ENCODE results near the gene LYRM4. TPM values are rescaled to one million over a fixed set of nuclear protein-coding genes. Genes with fewer than 3 reads are reported as not detected.
"Not testable (repeated sequence)": the region's sequence is repeated elsewhere in the genome, so short reads cannot be mapped to it uniquely, and the experiment has no call there.

Gene LYRM4
- polyA plus RNA-seq, 1 donor (not counting 4 experiments of a cell fraction or from before 2014, with no cell fraction given): 41.1 TPM

DNA sequence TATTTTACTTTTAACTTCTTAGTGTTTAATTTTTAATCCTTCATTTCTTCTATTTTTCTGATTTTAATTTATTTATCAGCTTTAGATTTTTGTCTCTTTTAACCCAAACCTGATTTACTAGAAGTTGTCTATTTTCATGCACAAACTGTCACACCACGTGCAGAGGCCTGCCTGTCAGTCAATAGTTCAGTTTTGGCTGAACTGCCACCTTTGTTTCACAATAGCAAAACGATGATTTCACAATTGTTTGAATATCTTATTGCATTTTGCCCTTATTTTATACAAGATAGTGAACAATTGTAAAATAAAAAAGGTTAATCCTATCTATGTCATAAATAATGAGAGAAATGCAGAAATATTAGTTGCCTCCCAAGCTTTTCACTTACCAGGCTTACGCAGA is 199.6 kb downstream of the LYRM4 start:
- Histone ChIP-seq H3K79me2 (ENCODE audit: control insufficient read depth, insufficient read depth, low read length) (no peaks in the 10 kb centered on the region), H4K20me1 (ENCODE audit: control insufficient read depth, extremely low read depth, insufficient read depth, low read length) (no peaks in the 10 kb centered on the region), H2AFZ (ENCODE audit: control insufficient read depth, low read length) (no peak overlapping the region), H3K27ac (ENCODE audit: control insufficient read depth, insufficient read depth, low read length) (no peak overlapping the region), H3K36me3 (ENCODE audit: control insufficient read depth in 2 of 2, extremely low read depth in 1 of 2, insufficient read depth in 2 of 2, low read length in 2 of 2) (no peaks in the 10 kb centered on the region), H3K27me3 (ENCODE audit: control insufficient read depth, extremely low read depth, insufficient read depth, low read length) (no peaks in the 10 kb centered on the region), H3K4me2 (ENCODE audit: control insufficient read depth, extremely low read depth, insufficient read depth, low read depth, low read length) (no peak overlapping the region), H3K4me3 (ENCODE audit: control insufficient read depth in 2 of 3, extremely low read depth in 1 of 3, insufficient read depth in 2 of 3, low read depth in 1 of 3, low read length in 3 of 3) (no peak overlapping the region), H3K9me1 (ENCODE audit: control insufficient read depth, extremely low read depth, insufficient read depth, low read length) (no peaks in the 10 kb centered on the region), H3K9ac (ENCODE audit: control insufficient read depth, extremely low read depth, insufficient read depth, low read length) (no peak overlapping the region), H3K4me1 (ENCODE audit: control insufficient read depth, extremely low read depth, insufficient read depth, low read length) (no peaks in the 10 kb centered on the region), H3K9me3 (ENCODE audit: control insufficient read depth, low read depth, low read length) (no peaks in the 10 kb centered on the region)
- DNase-seq (ENCODE audit: low read depth, low spot score) (no peak), FAIRE-seq (no peak)
- dilution Hi-C loops (cut with MboI; ENCODE audit: extremely low pct_ligation_motif_present, low sequenced_read_pairs): no loop called here
- no peak for TF ChIP-seq EZH2 (IDR thresholded peaks at IDR 0.05; ENCODE audit: low read length)
- TF ChIP-seq, protein P1, sequence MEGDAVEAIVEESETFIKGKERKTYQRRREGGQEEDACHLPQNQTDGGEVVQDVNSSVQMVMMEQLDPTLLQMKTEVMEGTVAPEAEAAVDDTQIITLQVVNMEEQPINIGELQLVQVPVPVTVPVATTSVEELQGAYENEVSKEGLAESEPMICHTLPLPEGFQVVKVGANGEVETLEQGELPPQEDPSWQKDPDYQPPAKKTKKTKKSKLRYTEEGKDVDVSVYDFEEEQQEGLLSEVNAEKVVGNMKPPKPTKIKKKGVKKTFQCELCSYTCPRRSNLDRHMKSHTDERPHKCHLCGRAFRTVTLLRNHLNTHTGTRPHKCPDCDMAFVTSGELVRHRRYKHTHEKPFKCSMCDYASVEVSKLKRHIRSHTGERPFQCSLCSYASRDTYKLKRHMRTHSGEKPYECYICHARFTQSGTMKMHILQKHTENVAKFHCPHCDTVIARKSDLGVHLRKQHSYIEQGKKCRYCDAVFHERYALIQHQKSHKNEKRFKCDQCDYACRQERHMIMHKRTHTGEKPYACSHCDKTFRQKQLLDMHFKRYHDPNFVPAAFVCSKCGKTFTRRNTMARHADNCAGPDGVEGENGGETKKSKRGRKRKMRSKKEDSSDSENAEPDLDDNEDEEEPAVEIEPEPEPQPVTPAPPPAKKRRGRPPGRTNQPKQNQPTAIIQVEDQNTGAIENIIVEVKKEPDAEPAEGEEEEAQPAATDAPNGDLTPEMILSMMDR (optimal IDR thresholded peaks at IDR 0.05 in 1 of 3, IDR thresholded peaks at IDR 0.05 in 1 of 3, conservative IDR thresholded peaks at IDR 0.05 in 1 of 3; ENCODE audit: extremely low read depth in 1 of 3, insufficient read depth in 2 of 3, low read length in 3 of 3): no peak

DNA sequence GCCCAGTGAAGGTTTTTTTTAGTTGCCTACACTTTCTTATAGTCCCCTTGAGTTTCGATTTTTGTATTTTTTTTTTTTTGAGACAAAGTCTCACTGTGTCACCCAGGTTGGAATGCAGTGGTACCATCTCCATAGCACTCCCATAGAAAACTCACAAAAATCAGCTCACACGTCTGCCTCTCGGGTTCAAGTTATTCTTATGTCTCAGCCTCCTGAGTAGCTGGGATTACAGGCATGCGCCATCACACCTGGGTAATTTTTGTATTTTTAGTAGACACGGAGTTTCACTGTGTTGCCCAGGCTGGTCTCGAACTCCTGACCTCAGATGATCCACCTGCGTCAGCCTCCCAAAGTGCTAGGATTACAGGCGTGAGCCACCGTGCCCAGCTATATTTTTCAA is 200.3 kb downstream of the LYRM4 start:
- H3K27ac ChIP-seq (ENCODE audit: control insufficient read depth, insufficient read depth, low read length); H3K9me1 ChIP-seq (ENCODE audit: control insufficient read depth, extremely low read depth, insufficient read depth, low read length); H3K9ac ChIP-seq (ENCODE audit: control insufficient read depth, extremely low read depth, insufficient read depth, low read length); H3K4me1 ChIP-seq (ENCODE audit: control insufficient read depth, extremely low read depth, insufficient read depth, low read length); H3K9me3 ChIP-seq (ENCODE audit: control insufficient read depth, low read depth, low read length); H4K20me1 ChIP-seq (ENCODE audit: control insufficient read depth, extremely low read depth, insufficient read depth, low read length); FAIRE-seq; H3K4me2 ChIP-seq (ENCODE audit: control insufficient read depth, extremely low read depth, insufficient read depth, low read depth, low read length); H2AFZ ChIP-seq (ENCODE audit: control insufficient read depth, low read length); H3K4me3 ChIP-seq (ENCODE audit: control insufficient read depth in 2 of 3, extremely low read depth in 1 of 3, insufficient read depth in 2 of 3, low read depth in 1 of 3, low read length in 3 of 3); H3K27me3 ChIP-seq (ENCODE audit: control insufficient read depth, extremely low read depth, insufficient read depth, low read length); H3K36me3 ChIP-seq (ENCODE audit: control insufficient read depth in 2 of 2, extremely low read depth in 1 of 2, insufficient read depth in 2 of 2, low read length in 2 of 2); DNase-seq (ENCODE audit: low read depth, low spot score); H3K79me2 ChIP-seq (ENCODE audit: control insufficient read depth, insufficient read depth, low read length); dilution Hi-C loops (cut with MboI; ENCODE audit: extremely low pct_ligation_motif_present, low sequenced_read_pairs): not testable (repeated sequence)
